PC-3 (cell line): ENCODE measurements around the gene CNTLN.

ENCODE experiments used
- CTCF ChIP-seq: fragments of 300-600 bp; sonication (generic); conservative IDR thresholded peaks from 2 replicates; pipeline ENCODE4 v1.5.1; 2017; ENCODE audit warnings: antibody characterized with exemption, low read depth, mild to moderate bottlenecking, low read length
- EZH2 ChIP-seq: fragments of 300-600 bp; sonication (generic); IDR thresholded peaks from one replicate; pipeline ENCODE4 v1.6.1; 2017; ENCODE audit warnings: antibody characterized with exemption, mild to moderate bottlenecking, low read length; ENCODE audit not compliant: unreplicated experiment
- EZH2phosphoT487 ChIP-seq: fragments of 300-600 bp; sonication (generic); IDR thresholded peaks from 2 replicates; pipeline ENCODE4 v1.6.1; 2018; ENCODE audit warnings: mild to moderate bottlenecking, antibody characterized with exemption, low read length, borderline replicate concordance

DNA sequence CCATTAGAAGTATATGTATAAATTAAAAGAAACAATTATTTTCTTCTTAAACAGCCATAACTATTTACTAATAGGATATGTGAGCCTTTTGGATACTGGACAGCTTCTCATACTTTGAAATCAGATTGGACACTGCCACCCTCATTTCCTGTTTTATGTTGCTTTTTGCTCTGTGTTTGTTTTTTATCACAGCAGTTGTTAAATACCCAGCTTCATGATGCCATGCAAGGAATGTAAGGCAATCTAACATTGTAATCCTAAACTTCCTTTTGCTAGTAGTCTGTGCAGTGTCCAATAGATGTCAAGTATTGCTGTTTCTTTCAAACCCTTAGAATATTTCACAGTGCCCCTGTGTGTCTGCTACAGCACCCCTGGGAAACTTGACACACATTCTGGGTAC is 56.2 kb downstream of the CNTLN start:
- TF ChIP-seq CTCF (no peak), EZH2 (no peak), EZH2phosphoT487 (no peak)
